ENCODE data around the gene SLX9. TPM values are rescaled to one million over a fixed set of nuclear protein-coding genes. Genes with fewer than 3 reads are reported as not detected.

The SLX9 gene
- total RNA-seq, 2 experiments from 2014 or later = 18.6 to 61.6 TPM

- CTCF ChIA-PET (ENCODE audit: unreplicated experiment) = no interaction called here
- Histone ChIP-seq H3K4me2 (ENCODE audit: low read length) (no peak overlapping the region), H3K27ac (ENCODE audit: low read depth, low read length, poor library complexity, severe bottlenecking) (no peak overlapping the region), H3K9me3 (ENCODE audit: low read length) (no peaks in the 10 kb centered on the region), H3K9me2 (ENCODE audit: insufficient read depth, low read length) (no peaks in the 10 kb centered on the region), H3K79me2 (ENCODE audit: insufficient read depth, low read depth, low read length) (no peaks in the 10 kb centered on the region), H2AFZ (ENCODE audit: low read length) (no peak overlapping the region), H3K4me3 (ENCODE audit: low read depth, low read length, poor library complexity, severe bottlenecking) (no peak overlapping the region), H3K4me1 (ENCODE audit: insufficient read depth, low read length, poor library complexity, severe bottlenecking) (no peaks in the 10 kb centered on the region), H3K36me3 (ENCODE audit: insufficient read depth, low read length) (no peaks in the 10 kb centered on the region), H4K20me1 (ENCODE audit: insufficient read depth, low read length) (no peaks in the 10 kb centered on the region)
- DNase-seq (ENCODE audit: low spot score) = no peak
- POLR2A ChIA-PET = no interaction called here
- intact Hi-C loops (cut with micrococcal nuclease; ENCODE audit: unreplicated experiment) = no loop called here
- no TSS peak for BruUV-seq (replicated peaks)
- TF ChIP-seq CTCF (conservative IDR thresholded peaks at IDR 0.05; ENCODE audit: low read length) (no peak), EZH2phosphoT487 (IDR thresholded peaks at IDR 0.05; ENCODE audit: borderline replicate concordance, low read depth, low read length) (no peak)
Observed at GRCh38 chr21:45026066-45026745, 86.4 kb downstream of the SLX9 start.

Other genes starting within 250 kb of the SLX9 start
- not detected in 2 replicates for gene KRTAP10-12, start 242.9 kb upstream of the SLX9 start, total RNA-seq (2014; rRNA removed; shearing (Covaris generic))
- not detected in 2 replicates for gene KRTAP10-12, start 242.9 kb upstream of the SLX9 start, total RNA-seq (2022)
- gene TSPEAR, start 228.5 kb upstream of the SLX9 start, total RNA-seq (2014; rRNA removed; shearing (Covaris generic)) = not detected in 2 replicates
- not detected in 2 replicates for gene TSPEAR, start 228.5 kb upstream of the SLX9 start, total RNA-seq (2022)
- gene UBE2G2, start 138.2 kb upstream of the SLX9 start, total RNA-seq (2014; rRNA removed; shearing (Covaris generic)) = 104 and 121 TPM in 2 replicates
- 137 and 141 TPM in 2 replicates for gene UBE2G2, start 138.2 kb upstream of the SLX9 start, total RNA-seq (2022)
- gene SUMO3, start 122.0 kb upstream of the SLX9 start, total RNA-seq (2014; rRNA removed; shearing (Covaris generic)) = 59.5 and 60.3 TPM in 2 replicates
- 85.5 and 94.6 TPM in 2 replicates for gene SUMO3, start 122.0 kb upstream of the SLX9 start, total RNA-seq (2022)
- gene PTTG1IP, start 66.3 kb upstream of the SLX9 start, total RNA-seq (2014; rRNA removed; shearing (Covaris generic)) = 38.3 and 38.9 TPM in 2 replicates
- 56.3 and 58.1 TPM in 2 replicates for gene PTTG1IP, start 66.3 kb upstream of the SLX9 start, total RNA-seq (2022)
- gene ITGB2, start 19.1 kb upstream of the SLX9 start, total RNA-seq (2014; rRNA removed; shearing (Covaris generic)) = 4.2 and 11.6 TPM in 2 replicates
- 60.8 and 78.9 TPM in 2 replicates for gene ITGB2, start 19.1 kb upstream of the SLX9 start, total RNA-seq (2022)
- 6.6 and 17.4 TPM in 2 replicates for gene ADARB1, start 134.6 kb downstream of the SLX9 start, total RNA-seq (2014; rRNA removed; shearing (Covaris generic))
- 20.5 and 20.8 TPM in 2 replicates for gene ADARB1, start 134.6 kb downstream of the SLX9 start, total RNA-seq (2022)